K562 (cell line): Measurements from ENCODE around the gene SDHC. TPM values are rescaled to one million over a fixed set of nuclear protein-coding genes. Genes with fewer than 3 reads are reported as not detected.

Source experiments
- CBFA2T2 ChIP-seq: fragments of 450-650 bp; conservative IDR thresholded peaks from 2 replicates; pipeline ENCODE4 v1.6.1; 2017; ENCODE audit warnings: mild to moderate bottlenecking
- DMBX1 ChIP-seq: fragments of 250-450 bp; sonication (Bioruptor Pico); IDR thresholded peaks from 2 replicates; pipeline ENCODE4 v1.8.0; 2022; ENCODE audit warnings: inconsistent platforms, mild to moderate bottlenecking, moderate library complexity, borderline replicate concordance
- EHMT2 ChIP-seq: fragments of 450-650 bp; IDR thresholded peaks from 2 replicates; pipeline ENCODE4 v1.6.1; 2018; ENCODE audit warnings: antibody characterized with exemption
- FOS ChIP-seq: IDR thresholded peaks from 3 replicates; pipeline ENCODE4 v1.6.1; 2011; ENCODE audit not compliant: insufficient read length; ENCODE audit errors: extremely low read depth
- HEY1 ChIP-seq: fragments of 250-450 bp; sonication (Bioruptor Pico); IDR thresholded peaks from 2 replicates; pipeline ENCODE4 v1.5.0; 2020; ENCODE audit warnings: mild to moderate bottlenecking, moderate library complexity, borderline replicate concordance
- MEF2A ChIP-seq: IDR thresholded peaks from 2 replicates; pipeline ENCODE4 v1.6.1; 2011; ENCODE audit warnings: low read depth, mild to moderate bottlenecking, low read length, moderate library complexity; ENCODE audit not compliant: control insufficient read depth
- NR2C1 ChIP-seq, 2 experiments: fragments of 450-650 bp; IDR thresholded peaks; 2 replicates each; pipeline ENCODE4 v1.6.1; 2017; ENCODE audit warnings: mild to moderate bottlenecking in 2 of 2, antibody characterized with exemption in 1 of 2, inconsistent platforms in 1 of 2, missing compliant biosample characterization in 1 of 2, missing genetic modification characterization in 1 of 2
- NR4A1 ChIP-seq, 2 experiments: fragments of 250-450 bp in 1 of 2; fragments of 450-650 bp in 1 of 2; sonication (Bioruptor Pico) in 1 of 2; IDR thresholded peaks; 2 replicates each; pipeline versions ENCODE4 v1.4.0 to v1.6.1; 2016 to 2020; ENCODE audit warnings: mild to moderate bottlenecking in 2 of 2, missing compliant biosample characterization in 1 of 2, missing genetic modification characterization in 1 of 2, moderate library complexity in 1 of 2
- POU5F1 ChIP-seq: fragments of 150-350 bp; IDR thresholded peaks from 2 replicates; pipeline ENCODE4 v1.6.1; 2014; ENCODE audit warnings: borderline replicate concordance, low read length, low read depth, mild to moderate bottlenecking; ENCODE audit not compliant: partially characterized antibody
- SIN3B ChIP-seq: fragments of 450-650 bp; IDR thresholded peaks from 2 replicates; pipeline ENCODE4 v1.6.1; 2017; ENCODE audit warnings: low read depth, mild to moderate bottlenecking, moderate library complexity
- SMARCC2 ChIP-seq: fragments of 450-650 bp; IDR thresholded peaks from 2 replicates; pipeline ENCODE4 v1.6.1; 2017; ENCODE audit warnings: antibody characterized with exemption, moderate library complexity, mild to moderate bottlenecking, low read depth
- SREBF2 ChIP-seq: sonication (generic); formaldehyde crosslinking; IDR thresholded peaks from 2 replicates; pipeline ENCODE4 v1.4.0; 2020; ENCODE audit warnings: mild to moderate bottlenecking, missing genetic modification reagents
- TCF3 ChIP-seq: sonication (generic); formaldehyde crosslinking; IDR thresholded peaks from 2 replicates; pipeline ENCODE4 v1.4.0; 2020; ENCODE audit warnings: mild to moderate bottlenecking, missing genetic modification reagents
- TCFL5 ChIP-seq: fragments of 250-450 bp; sonication (Bioruptor Pico); conservative IDR thresholded peaks from 2 replicates; pipeline ENCODE4 v1.6.1; 2021; ENCODE audit warnings: mild to moderate bottlenecking, moderate library complexity, matching md5 sums
- ZNF133 ChIP-seq: fragments of 250-450 bp; sonication (Bioruptor Pico); IDR thresholded peaks from 2 replicates; pipeline ENCODE4 v1.4.0; 2020; ENCODE audit warnings: mild to moderate bottlenecking
- ZNF232 ChIP-seq: sonication (generic); formaldehyde crosslinking; IDR thresholded peaks from 2 replicates; pipeline ENCODE4 v1.8.0; 2022; ENCODE audit warnings: mild to moderate bottlenecking, missing genetic modification reagents
- ZNF282 ChIP-seq: sonication (generic); formaldehyde crosslinking; IDR thresholded peaks from 2 replicates; pipeline ENCODE4 v1.8.1; 2023; ENCODE audit warnings: missing genetic modification reagents
- ZNF347 ChIP-seq: fragments of 450-650 bp; formaldehyde crosslinking; IDR thresholded peaks from 2 replicates; pipeline ENCODE4 v1.4.0; 2020; ENCODE audit warnings: low read depth, mild to moderate bottlenecking, moderate library complexity
- ZSCAN32 ChIP-seq: fragments of 450-650 bp; formaldehyde crosslinking; IDR thresholded peaks from 2 replicates; pipeline ENCODE4 v1.4.0; 2020; ENCODE audit warnings: mild to moderate bottlenecking, moderate library complexity
- polyA plus RNA-seq, 8 experiments: library from polyadenylated mRNA; depleted of rRNA in 4 of 8; stranded (reverse) in 5 of 8; unstranded in 3 of 8; fragments of >200 nt; fragmentation: Nextera tagmentation in 2 of 8; fragmentation: Illumina TruSeq in 1 of 8; extraction: Ambion mirVana in 2 of 8; extraction: Trizol in 1 of 8; gene quantifications; 2 replicates each; pipeline versions ENCODE4 v1.2.1 to v1.2.3, GENCODE V29; 2011 to 2014; ENCODE audit warnings: inconsistent platforms in 1 of 8, missing spikeins in 1 of 8
- total RNA-seq, 7 experiments: library from RNA; depleted of rRNA in 6 of 7; stranded (reverse); fragments of >200 nt in 6 of 7; fragmentation: Illumina TruSeq in 2 of 7; extraction: Trizol in 2 of 7; gene quantifications; 2 replicates each; pipeline versions ENCODE4 v1.2.1 to v1.2.3, GENCODE V29; 2011 to 2021; ENCODE audit warnings: low replicate concordance in 1 of 7
- TF ChIP-seq, protein P1 (sequence below), 2 experiments: fragments of 450-650 bp in 1 of 2; sonication (generic) in 1 of 2; formaldehyde crosslinking; conservative IDR thresholded peaks; 2 replicates each; pipeline versions ENCODE4 v1.4.0 to v1.8.1; 2020 to 2022; ENCODE audit warnings: mild to moderate bottlenecking in 1 of 2, missing genetic modification reagents in 1 of 2
- TF ChIP-seq, protein P2 (sequence below), 2 experiments: fragments of 450-650 bp; conservative IDR thresholded peaks; 2 replicates each; pipeline ENCODE4 v1.6.1; 2017; ENCODE audit warnings: mild to moderate bottlenecking in 2 of 2, moderate library complexity in 2 of 2
- TF ChIP-seq, protein P3 (sequence below): IDR thresholded peaks from 2 replicates; pipeline ENCODE4 v1.6.1; 2012; ENCODE audit warnings: low read depth, low read length, improper control_type of control experiment, borderline replicate concordance

SDHC gene
- total and polyA plus RNA-seq, 9 of the 15 experiments (the other 6 are each of a cell fraction or from before 2014, with no cell fraction given), result 7.7 to 309 (median 174) TPM

DNA sequence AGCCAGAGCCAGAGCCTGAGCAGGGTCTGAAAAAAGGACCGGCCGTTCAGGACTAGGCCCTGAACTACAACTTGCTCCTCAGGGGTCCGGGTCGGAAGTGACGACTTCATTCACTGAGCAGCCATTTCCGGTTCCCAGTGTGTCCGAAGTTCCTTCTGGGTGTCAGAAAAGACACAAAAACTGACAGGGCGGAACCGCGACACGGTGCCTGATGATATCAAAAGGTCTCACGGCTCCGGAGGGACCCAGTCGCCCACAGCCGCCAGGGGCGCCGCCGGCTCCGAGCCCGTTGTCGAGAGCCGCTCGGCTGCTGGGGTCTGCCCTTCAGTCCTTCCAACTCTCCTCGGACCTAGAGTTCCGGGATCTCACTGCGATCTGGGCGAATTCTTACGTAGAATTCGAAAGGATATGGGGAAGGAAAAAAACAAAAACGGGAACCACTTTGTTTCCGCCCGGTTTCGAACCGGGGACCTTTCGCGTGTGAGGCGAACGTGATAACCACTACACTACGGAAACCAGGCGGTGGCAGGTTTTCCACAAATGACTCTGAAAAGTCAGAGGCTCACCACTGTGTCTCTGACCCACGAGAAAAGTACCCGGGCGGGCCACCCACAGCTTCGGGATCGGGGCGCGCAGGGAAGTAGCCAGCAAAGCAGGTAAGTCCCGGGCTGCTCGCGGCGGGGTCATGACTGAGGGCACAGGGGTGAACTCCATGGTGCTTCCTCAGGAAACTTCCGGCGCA is 85.2 kb downstream of the SDHC start (continued):
- TF ChIP-seq DMBX1 (no peak; the same call in 1 of the 2 replicates), TCF3 (CRISPR knock-in tag) (0 out of 2 replicates have a peak, but pooled peaks have one; percentile 7), NR4A1 (CRISPR knock-in tag; IDR thresholded peaks at IDR 0.05) (no peak; the same call in 1 of the 2 replicates), NR4A1 (tag; IDR thresholded peaks at IDR 0.05) (peak; percentile 63), MEF2A (no peak), CBFA2T2 (no peak), ZNF282 (no peak), EHMT2 (no peak), ZNF232 (CRISPR knock-in tag) (no peak), ZSCAN32 (CRISPR knock-in tag) (peak; percentile 29; the same call in 1 of the 2 replicates), TCFL5 (no peak), POU5F1 (no peak), ZNF347 (CRISPR knock-in tag) (no peak), NR2C1 (IDR thresholded peaks at IDR 0.05) (peak; percentile 57), NR2C1 (tag; IDR thresholded peaks at IDR 0.05) (peak; percentile 73), HEY1 (CRISPR knock-in tag) (no peak), SIN3B (0 out of 2 replicates have a peak, but pooled peaks have one; percentile 46), FOS (no peak), ZNF133 (no peak), SREBF2 (CRISPR knock-in tag) (0 out of 2 replicates have a peak, but pooled peaks have one; percentile 72), SMARCC2 (no peak)
- TF ChIP-seq, protein P1, sequence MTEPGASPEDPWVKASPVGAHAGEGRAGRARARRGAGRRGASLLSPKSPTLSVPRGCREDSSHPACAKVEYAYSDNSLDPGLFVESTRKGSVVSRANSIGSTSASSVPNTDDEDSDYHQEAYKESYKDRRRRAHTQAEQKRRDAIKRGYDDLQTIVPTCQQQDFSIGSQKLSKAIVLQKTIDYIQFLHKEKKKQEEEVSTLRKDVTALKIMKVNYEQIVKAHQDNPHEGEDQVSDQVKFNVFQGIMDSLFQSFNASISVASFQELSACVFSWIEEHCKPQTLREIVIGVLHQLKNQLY (CRISPR knock-in tag; conservative IDR thresholded peaks at IDR 0.05), result no peak
- TF ChIP-seq, protein P2, sequence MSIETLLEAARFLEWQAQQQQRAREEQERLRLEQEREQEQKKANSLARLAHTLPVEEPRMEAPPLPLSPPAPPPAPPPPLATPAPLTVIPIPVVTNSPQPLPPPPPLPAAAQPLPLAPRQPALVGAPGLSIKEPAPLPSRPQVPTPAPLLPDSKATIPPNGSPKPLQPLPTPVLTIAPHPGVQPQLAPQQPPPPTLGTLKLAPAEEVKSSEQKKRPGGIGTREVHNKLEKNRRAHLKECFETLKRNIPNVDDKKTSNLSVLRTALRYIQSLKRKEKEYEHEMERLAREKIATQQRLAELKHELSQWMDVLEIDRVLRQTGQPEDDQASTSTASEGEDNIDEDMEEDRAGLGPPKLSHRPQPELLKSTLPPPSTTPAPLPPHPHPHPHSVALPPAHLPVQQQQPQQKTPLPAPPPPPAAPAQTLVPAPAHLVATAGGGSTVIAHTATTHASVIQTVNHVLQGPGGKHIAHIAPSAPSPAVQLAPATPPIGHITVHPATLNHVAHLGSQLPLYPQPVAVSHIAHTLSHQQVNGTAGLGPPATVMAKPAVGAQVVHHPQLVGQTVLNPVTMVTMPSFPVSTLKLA (conservative IDR thresholded peaks at IDR 0.05), result peak; percentile 76; a peak in 3 of 4 replicates
- TF ChIP-seq, protein P3, sequence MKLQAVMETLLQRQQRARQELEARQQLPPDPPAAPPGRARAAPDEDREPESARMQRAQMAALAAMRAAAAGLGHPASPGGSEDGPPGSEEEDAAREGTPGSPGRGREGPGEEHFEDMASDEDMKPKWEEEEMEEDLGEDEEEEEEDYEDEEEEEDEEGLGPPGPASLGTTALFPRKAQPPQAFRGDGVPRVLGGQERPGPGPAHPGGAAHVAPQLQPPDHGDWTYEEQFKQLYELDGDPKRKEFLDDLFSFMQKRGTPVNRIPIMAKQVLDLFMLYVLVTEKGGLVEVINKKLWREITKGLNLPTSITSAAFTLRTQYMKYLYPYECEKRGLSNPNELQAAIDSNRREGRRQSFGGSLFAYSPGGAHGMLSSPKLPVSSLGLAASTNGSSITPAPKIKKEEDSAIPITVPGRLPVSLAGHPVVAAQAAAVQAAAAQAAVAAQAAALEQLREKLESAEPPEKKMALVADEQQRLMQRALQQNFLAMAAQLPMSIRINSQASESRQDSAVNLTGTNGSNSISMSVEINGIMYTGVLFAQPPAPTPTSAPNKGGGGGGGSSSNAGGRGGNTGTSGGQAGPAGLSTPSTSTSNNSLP, result 0 out of 2 replicates have a peak, but pooled peaks have one; percentile 16
